IPS-18a (cell line): Measurements from ENCODE around the gene GTSE1.

Experiments
- H3K27ac ChIP-seq: one replicate; pipeline ENCODE4 v1.5.1; 2013; ENCODE audit warnings: low read length
- H3K27me3 ChIP-seq: one replicate; pipeline ENCODE4 v1.6.1; 2013; ENCODE audit warnings: mild to moderate bottlenecking, low read length; ENCODE audit not compliant: control insufficient read depth, insufficient read depth
- H3K36me3 ChIP-seq: one replicate; pipeline ENCODE4 v1.6.1; 2013; ENCODE audit warnings: low read depth, low read length; ENCODE audit not compliant: control insufficient read depth
- H3K4me1 ChIP-seq: one replicate; pipeline ENCODE4 v1.6.1; 2013; ENCODE audit warnings: low read depth, low read length; ENCODE audit not compliant: control insufficient read depth
- H3K4me3 ChIP-seq: one replicate; pipeline ENCODE4 v1.5.1; 2013; ENCODE audit warnings: low read length
- H3K9ac ChIP-seq: one replicate; pipeline ENCODE4 v1.6.1; 2013; ENCODE audit warnings: mild to moderate bottlenecking, low read length, moderate library complexity
- H3K9me3 ChIP-seq: one replicate; pipeline ENCODE4 v1.6.1; 2013; ENCODE audit warnings: low read depth, low read length; ENCODE audit not compliant: control insufficient read depth

The GTSE1 gene

DNA sequence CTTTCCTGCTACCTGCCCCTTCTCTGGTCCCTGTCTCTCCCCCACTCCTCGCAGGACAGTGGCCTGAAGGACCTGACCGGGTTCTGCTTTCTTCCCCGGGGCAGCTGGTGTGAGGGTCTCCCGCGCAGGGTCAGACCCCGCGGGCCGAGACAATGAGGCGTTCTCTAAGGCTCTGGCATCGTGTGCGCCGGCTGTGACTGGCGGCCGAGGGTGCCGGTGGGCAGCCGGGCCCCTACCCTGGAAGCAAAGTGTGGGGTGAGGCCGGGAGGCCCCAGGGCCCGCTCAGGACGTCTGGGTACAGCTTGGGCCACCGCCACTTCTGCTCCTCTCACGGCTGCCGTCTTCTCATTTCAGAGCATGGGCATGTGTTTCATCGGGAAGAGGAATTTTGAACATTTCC, 55.1 kb downstream of the GTSE1 start:
- Histone ChIP-seq H3K36me3 (peaks cover 73% of the 10 kb centered on the region), H3K27ac (no peak overlapping the region), H3K9ac (no peak overlapping the region), H3K9me3 (no peaks in the 10 kb centered on the region), H3K27me3 (no peaks in the 10 kb centered on the region), H3K4me3 (no peak overlapping the region), H3K4me1 (no peaks in the 10 kb centered on the region)

DNA sequence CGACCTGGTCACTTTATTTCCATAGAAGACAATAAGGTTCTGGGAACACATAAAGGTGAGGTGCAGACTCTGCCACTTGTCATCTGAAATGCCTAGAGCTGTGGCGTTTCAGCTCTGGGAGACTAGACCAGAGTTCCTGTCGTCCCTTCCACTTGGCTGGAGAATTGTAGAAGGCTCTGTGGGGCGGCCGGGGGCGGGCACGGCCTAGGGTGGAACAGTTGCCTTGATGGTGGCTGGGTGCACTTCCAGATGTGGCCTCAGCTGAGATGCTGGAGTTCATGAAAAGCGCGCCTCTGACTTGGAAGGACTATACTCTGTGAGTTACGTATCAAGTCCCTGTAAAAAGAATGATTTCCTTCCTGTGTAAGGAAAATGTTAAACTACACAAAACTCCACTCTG, 55.6 kb downstream of the GTSE1 start:
- H3K4me3 ChIP-seq = no peak overlapping the region
- no peak overlapping the region for H3K9ac ChIP-seq
- H3K27me3 ChIP-seq = no peaks in the 10 kb centered on the region
- H3K36me3 ChIP-seq = peaks cover 73% of the 10 kb centered on the region
- no peaks in the 10 kb centered on the region for H3K9me3 ChIP-seq
- H3K4me1 ChIP-seq = no peaks in the 10 kb centered on the region
- no peak overlapping the region for H3K27ac ChIP-seq

DNA sequence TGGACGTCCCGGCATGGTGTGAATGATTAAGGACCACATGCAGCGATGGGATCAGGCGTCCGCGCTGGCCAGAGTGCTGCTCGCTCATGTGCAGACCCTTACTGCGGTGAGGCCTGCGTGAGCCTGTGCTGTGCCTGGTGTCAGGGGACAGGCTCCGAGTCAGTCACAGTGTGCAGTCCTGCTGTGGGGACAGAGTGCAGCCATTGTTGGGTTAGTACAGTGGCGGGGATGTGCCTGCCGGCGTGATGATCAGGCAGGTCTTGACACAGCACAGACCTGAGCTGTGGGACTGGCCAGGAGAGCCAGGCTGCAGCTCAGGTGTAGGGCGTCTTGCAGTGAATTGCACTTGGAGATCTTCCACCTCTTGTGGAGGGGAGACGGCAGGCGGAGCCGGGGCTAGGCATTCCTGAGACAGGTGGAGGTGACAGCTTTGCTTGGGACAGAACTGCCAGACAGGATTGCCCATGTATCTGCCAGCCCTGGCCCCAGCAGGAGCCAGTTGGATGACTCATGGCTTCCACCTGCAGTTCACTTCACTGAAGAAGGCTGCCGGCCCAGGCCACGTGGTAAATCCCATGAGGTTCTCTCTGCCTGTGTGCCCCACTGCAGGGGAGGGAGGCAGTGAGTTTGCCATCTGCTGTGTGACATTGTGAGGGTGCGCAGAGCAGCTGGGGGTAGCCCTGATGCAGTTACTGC, 56.2 kb downstream of the GTSE1 start:
- Histone ChIP-seq H3K27ac (no peak overlapping the region), H3K4me1 (no peaks in the 10 kb centered on the region), H3K9ac (no peak overlapping the region), H3K27me3 (no peaks in the 10 kb centered on the region), H3K36me3 (peaks cover 70% of the 10 kb centered on the region), H3K4me3 (no peak overlapping the region), H3K9me3 (no peaks in the 10 kb centered on the region)

DNA sequence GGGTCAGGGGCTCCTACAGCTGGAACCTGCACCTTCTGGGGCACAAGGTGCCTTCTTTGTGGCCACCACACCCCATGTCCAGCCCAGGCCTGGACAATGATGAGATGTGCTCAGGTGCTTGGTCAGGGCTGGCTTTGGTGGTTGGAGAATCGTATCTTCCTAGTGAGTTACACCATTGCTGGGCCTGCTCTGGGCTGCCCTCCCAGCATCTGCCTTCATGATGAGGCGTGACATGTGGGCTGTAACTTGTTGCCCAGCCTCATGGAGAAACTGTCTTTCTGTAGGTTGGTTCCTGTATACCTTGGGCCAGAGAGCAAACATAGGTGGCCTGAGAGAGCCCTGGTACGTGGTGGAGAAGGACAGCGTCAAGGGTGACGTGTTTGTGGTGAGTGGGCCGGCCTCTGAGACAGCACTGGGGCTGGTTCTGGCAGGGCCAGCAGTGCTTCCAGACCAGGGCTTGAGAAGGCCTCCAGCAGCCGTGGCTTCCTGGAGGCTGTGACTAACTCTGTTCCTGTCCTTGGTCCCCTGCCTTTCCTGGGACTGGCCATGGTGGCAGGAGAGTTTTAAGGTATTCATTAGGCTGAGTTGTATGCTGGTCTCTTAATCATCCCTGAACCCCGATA, 56.9 kb downstream of the GTSE1 start:
- peaks cover 66% of the 10 kb centered on the region for H3K36me3 ChIP-seq
- no peaks in the 10 kb centered on the region for H3K9me3 ChIP-seq
- H3K4me1 ChIP-seq = no peaks in the 10 kb centered on the region
- H3K9ac ChIP-seq = no peak overlapping the region
- H3K27me3 ChIP-seq = no peaks in the 10 kb centered on the region
- no peak overlapping the region for H3K27ac ChIP-seq
- no peak overlapping the region for H3K4me3 ChIP-seq

DNA sequence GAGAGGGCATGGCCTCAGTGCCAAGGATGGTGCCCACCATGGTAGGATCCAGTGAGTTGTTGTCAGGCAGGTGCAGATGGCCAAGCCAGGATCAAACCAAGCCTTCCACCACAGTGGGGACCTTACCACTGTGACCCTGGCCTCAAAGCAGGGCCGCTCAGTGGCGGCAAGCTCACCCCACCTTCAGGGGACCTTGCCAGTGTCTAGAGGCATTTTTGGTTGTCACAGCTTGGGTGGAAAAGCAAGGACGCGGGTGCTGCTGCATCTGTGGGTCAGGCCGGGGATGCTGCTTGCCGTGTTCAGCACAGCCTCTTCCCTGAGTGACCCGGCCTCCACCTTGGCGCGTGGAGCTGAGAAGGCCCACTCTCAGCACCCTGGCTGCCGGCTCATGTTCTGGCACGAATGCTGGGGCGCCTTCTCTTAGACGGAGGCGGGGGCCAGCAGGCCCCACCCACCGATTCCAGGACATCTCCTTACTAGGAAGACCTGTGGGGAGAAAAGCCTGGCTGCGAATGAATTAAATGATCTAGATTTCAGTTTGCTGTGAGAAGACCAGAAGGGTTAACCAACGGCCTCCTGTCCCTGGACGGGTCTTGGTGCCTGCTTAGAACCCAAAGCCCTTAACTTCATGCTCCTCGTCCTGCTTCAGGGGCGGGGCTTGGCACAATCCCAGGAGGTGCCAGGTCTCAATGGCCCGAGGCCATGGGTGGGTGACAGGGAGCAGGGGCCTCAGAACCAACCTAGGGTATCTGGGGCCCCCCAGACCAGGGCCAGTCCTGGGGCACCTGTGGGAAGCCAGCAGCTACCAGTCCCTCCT, 57.7 kb downstream of the GTSE1 start:
- peaks cover 62% of the 10 kb centered on the region for H3K36me3 ChIP-seq
- H3K27ac ChIP-seq = no peak overlapping the region
- H3K4me3 ChIP-seq = no peak overlapping the region
- H3K27me3 ChIP-seq = no peaks in the 10 kb centered on the region
- no peak overlapping the region for H3K9ac ChIP-seq
- H3K4me1 ChIP-seq = no peaks in the 10 kb centered on the region
- H3K9me3 ChIP-seq = no peaks in the 10 kb centered on the region

DNA sequence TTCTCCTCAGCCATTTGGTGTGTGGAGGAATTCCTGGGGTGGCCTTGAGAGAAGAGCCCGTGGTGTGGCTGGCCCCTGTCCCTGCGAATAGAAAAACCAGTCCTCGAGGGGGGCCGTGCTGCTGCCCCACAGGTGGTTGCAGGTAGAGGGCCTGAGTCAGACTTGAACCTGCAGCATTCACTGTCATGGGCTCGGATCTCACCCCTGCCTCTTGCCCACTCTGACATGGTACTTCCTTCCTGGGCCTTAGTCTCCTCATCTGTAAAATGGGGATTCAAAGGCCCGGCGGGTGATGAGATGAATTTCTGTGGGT, 58.3 kb downstream of the GTSE1 start:
- peaks cover 56% of the 10 kb centered on the region for H3K36me3 ChIP-seq
- no peaks in the 10 kb centered on the region for H3K9me3 ChIP-seq
- no peak overlapping the region for H3K27ac ChIP-seq
- no peaks in the 10 kb centered on the region for H3K27me3 ChIP-seq
- H3K9ac ChIP-seq = no peak overlapping the region
- no peaks in the 10 kb centered on the region for H3K4me1 ChIP-seq
- H3K4me3 ChIP-seq = no peak overlapping the region

DNA sequence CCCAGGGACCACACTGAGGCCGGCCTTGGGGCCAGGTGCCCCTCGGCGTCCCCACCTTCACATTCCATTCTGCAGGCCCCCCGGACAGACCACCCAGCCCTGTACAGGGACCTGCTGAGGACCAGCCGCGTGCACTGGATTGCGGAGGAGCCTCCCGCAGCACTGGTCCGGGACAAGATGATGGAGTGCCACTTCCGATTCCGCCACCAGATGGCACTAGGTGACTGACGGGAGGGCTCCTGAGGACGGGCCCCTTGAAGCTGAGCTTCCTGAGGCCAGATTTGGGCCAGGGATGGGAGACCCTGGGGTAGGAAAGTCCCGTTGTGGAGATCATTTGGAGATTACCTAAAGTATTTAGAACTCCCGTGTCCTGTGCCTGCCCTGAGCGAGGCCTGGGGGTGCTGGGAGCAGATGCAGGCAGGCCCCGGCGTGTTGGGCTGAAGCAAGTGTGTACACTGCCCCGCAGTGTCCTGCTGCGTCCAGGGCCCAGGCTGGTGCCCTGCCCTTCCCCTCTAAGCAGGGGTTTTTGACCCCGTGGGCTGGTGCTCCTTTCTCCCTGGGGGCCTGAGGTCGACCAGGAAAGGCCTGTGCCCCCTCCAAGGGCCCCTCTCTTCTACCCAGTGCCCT, 58.8 kb downstream of the GTSE1 start:
- H3K4me3 ChIP-seq = no peak overlapping the region
- H3K9ac ChIP-seq = no peak overlapping the region
- H3K27ac ChIP-seq = no peak overlapping the region

DNA sequence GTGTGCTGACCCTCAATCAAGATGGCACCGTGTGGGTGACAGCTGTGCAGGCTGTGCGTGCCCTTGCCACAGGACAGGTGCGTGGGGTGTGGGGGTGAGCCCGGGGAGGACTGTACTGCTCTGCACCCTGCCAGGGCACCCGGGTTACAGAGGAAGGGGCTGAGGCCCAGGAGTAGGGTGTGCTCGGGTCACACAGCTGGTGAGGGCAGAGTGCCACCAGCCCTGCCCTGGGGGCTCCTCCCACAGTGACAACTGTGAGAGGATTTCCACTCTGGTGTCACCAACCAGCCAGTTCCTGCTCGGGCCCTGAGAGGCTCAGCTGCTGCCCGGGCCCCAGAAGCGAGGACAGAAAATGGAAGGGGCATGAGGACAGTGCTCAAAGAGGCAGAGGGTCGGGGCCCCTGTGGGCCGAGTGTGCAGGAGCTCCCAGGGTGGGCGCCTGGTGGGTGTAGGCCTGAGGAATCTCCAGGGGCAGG, 59.4 kb downstream of the GTSE1 start:
- H3K27me3 ChIP-seq = no peaks in the 10 kb centered on the region
- H3K36me3 ChIP-seq = peaks cover 46% of the 10 kb centered on the region
- no peak overlapping the region for H3K4me3 ChIP-seq
- no peak overlapping the region for H3K27ac ChIP-seq
- H3K4me1 ChIP-seq = no peaks in the 10 kb centered on the region
- H3K9ac ChIP-seq = no peak overlapping the region
- H3K9me3 ChIP-seq = no peaks in the 10 kb centered on the region

More for the DNA sequence above, 58.8 kb downstream of the GTSE1 start:
- Histone ChIP-seq H3K36me3 (peaks cover 51% of the 10 kb centered on the region), H3K9me3 (no peaks in the 10 kb centered on the region), H3K4me1 (no peaks in the 10 kb centered on the region), H3K27me3 (no peaks in the 10 kb centered on the region)

DNA sequence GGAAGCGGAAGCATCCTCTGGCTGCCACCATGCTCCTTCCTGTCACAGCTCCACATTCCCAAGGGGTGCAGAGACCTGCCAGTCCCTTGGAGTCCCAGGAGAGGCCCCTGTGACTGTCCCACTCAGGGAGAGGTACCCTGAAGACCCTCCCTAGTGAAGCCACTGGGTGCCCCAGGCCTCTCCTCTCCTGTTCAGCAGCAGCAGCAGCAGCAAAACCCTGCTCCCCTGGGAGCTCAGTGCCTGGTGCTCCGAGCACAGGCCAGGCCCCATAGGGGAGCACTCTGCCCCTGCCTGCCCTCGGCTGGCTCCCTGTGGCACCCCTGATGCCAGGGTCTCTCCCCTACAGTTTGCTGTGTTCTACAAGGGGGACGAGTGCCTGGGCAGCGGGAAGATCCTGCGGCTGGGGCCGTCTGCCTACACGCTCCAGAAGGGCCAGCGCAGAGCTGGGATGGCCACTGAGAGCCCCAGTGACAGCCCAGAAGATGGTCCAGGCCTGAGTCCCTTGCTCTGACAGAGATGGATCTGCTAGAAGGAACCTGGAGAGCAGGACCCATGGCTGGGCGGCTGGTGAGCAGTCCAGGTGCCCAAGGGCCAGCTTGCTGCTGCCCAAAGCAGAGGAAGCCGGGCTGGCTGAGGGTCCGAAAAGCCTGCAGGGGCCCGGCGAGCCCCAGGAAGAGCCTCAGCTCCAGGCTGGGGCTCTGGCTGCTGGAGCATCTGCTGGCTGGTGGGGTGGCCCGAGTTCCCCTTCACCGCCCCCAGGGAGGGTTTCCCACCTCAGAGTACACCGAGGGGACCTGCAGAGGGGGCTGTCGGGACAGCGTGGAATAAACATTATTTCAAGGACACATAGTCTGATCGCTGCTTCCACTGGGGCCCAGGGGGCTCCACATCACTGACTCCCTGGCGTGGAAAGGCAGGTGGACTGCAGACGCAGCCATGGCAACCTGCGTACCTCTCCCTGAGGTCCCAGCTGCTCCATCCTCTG, 60.1 kb downstream of the GTSE1 start:
- peaks cover 45% of the 10 kb centered on the region for H3K36me3 ChIP-seq
- H3K9me3 ChIP-seq = no peaks in the 10 kb centered on the region
- H3K4me1 ChIP-seq = no peaks in the 10 kb centered on the region
- no peak overlapping the region for H3K4me3 ChIP-seq
- no peak overlapping the region for H3K9ac ChIP-seq
- H3K27ac ChIP-seq = no peak overlapping the region
- H3K27me3 ChIP-seq = no peaks in the 10 kb centered on the region

DNA sequence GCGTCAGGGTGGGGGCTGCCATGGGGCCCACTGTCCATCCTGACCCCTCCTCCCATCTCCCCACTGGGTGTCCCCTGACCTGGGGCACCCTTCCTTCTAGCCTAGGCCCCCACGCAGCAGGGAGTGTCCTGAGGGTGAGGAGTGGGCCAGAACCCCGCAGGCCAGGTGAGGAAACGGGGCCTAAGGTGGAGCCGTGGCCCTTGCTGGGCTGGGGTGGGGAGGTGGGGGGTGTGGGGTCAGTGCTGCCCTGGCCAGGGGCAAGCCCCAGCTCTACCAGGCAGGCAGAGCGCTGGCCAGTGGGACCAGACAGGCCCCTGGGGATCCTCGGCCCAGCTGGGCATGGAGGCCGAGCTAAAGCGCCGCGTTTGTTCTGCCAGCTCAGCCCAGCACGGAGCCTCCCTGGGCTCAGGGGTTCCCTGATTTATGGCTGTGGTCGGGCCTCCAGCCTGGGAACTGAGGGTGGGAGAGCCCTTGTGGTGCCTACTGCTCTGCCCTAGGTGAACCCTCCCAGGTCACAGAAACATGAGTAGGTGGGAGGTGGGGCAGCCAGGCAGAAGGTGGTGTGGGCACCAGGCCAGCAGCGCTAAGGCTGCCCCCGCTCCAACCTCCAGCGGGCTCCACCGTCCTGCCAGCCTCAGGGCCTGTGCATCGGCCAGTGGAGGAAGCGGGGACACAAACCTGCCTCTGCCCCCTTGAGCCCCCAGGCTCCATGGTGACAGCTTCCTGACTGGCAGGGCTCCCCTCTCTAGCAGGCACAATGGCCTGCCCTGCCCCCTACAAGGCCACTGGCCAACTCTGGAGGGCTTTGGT, 61.2 kb downstream of the GTSE1 start:
- no peak overlapping the region for H3K9ac ChIP-seq
- H3K4me1 ChIP-seq = no peaks in the 10 kb centered on the region
- H3K27me3 ChIP-seq = no peaks in the 10 kb centered on the region
- peaks cover 34% of the 10 kb centered on the region for H3K36me3 ChIP-seq
- H3K9me3 ChIP-seq = no peaks in the 10 kb centered on the region
- H3K4me3 ChIP-seq = no peak overlapping the region
- H3K27ac ChIP-seq = no peak overlapping the region
